ENCODE data around the gene RAD51AP2.

- TF ChIP-seq CTCF (IDR thresholded peaks at IDR 0.05) (no peak), POLR2A (IDR thresholded peaks at IDR 0.05) (no peak)
Measured at GRCh38 chr2:17539611-17540092, 21.4 kb upstream of the RAD51AP2 start.

All from esophagus squamous epithelium (tissue), 4 donors.